Transverse colon (tissue), 4 donors: Measurements from ENCODE around the gene PBX3. TPM values are rescaled to one million over a fixed set of nuclear protein-coding genes. Genes with fewer than 3 reads are reported as not detected.

ENCODE experiments used
- DNase-seq: peaks from one replicate; pipeline ENCODE4 v3.0.0-alpha.2; 2019
- H3K27ac ChIP-seq, 4 donors: fragments of 200-600 bp; sonication (generic); 2 replicates each; pipeline ENCODE4 v1.5.1; 2016 to 2018; ENCODE audit warnings: inconsistent platforms in 4 of 4
- H3K27me3 ChIP-seq: fragments of 200-600 bp; sonication (generic); 2 replicates; pipeline ENCODE4 v1.5.1; 2017; ENCODE audit warnings: inconsistent platforms
- H3K36me3 ChIP-seq, 4 donors: fragments of 200-600 bp; sonication (generic); 2 replicates each; pipeline ENCODE4 v1.5.1; 2017 to 2019; ENCODE audit warnings: inconsistent platforms in 4 of 4
- H3K4me1 ChIP-seq, 4 donors: fragments of 200-600 bp; sonication (generic); 2 replicates each; pipeline ENCODE4 v1.5.1; 2017 to 2020; ENCODE audit warnings: inconsistent platforms in 4 of 4
- H3K4me3 ChIP-seq, 4 donors: fragments of 200-600 bp; sonication (generic); 1 replicate in 1 of 4; 2 replicates in 3 of 4; pipeline versions ENCODE4 v1.5.1 to v1.6.1; 2017 to 2019; ENCODE audit warnings: inconsistent platforms in 4 of 4
- H3K9me3 ChIP-seq, 2 donors: fragments of 200-600 bp; sonication (generic); 2 replicates each; pipeline ENCODE4 v1.5.1; 2017 to 2019; ENCODE audit warnings: inconsistent platforms in 2 of 2
- CTCF ChIP-seq, 5 experiments: fragments of 200-600 bp in 3 of 5; fragments of 450-650 bp in 2 of 5; sonication (generic) in 3 of 5; IDR thresholded peaks; 1 replicate in 2 of 5; 2 replicates in 3 of 5; pipeline ENCODE4 v1.5.1; 2016 to 2017; ENCODE audit warnings: antibody characterized with exemption in 5 of 5, inconsistent platforms in 3 of 5, mild to moderate bottlenecking in 2 of 5, moderate library complexity in 1 of 5
- EP300 ChIP-seq: sonication (generic); formaldehyde crosslinking; IDR thresholded peaks from one replicate; pipeline ENCODE4 v1.6.1; 2017; ENCODE audit warnings: antibody characterized with exemption, low read depth
- POLR2A ChIP-seq: fragments of 450-650 bp; IDR thresholded peaks from one replicate; pipeline ENCODE4 v1.6.1; 2016; ENCODE audit warnings: antibody characterized with exemption, mild to moderate bottlenecking, moderate library complexity
- POLR2AphosphoS5 ChIP-seq, 3 donors: sonication (generic); formaldehyde crosslinking; IDR thresholded peaks; one replicate each; pipeline ENCODE4 v1.6.1; 2016; ENCODE audit warnings: antibody characterized with exemption in 3 of 3
- WGBS, 2 donors: methylation state at CpG; one replicate each; pipeline ENCODE4 v1.1.5; 2018; ENCODE audit warnings: low coverage in 1 of 2; 5-methylcytosine and 5-hydroxymethylcytosine counted together
- in situ Hi-C, 4 donors: fragments of 200-750 bp; cut with MboI; loops; one replicate each; pipeline versions ENCODE4 v1.15.0 to v1.15.1; 2017; ENCODE audit warnings: low sequenced_read_pairs in 3 of 4, low pct_ligation_motif_present in 1 of 4, low pct_unique_long_range_greater_than_20kb in 1 of 4
- intact Hi-C: fragments of 100-400 bp; cut with DNase I; formaldehyde crosslinking; loops from one replicate; pipeline ENCODE4 v1.15.1; 2023; ENCODE audit warnings: low total_unique reads
- total RNA-seq, 4 donors: library from RNA; depleted of rRNA; stranded (reverse); fragments of >200 nt; gene quantifications; one replicate each; pipeline ENCODE4 v1.1.0, GENCODE V29; 2016

Gene PBX3
- total RNA-seq, 4 donors from 2014 or later: 16.4 to 70.3 (median 20.4) TPM

GRCh38 chr9:125988479-125989050, 241.4 kb downstream of the PBX3 start:
- Histone ChIP-seq H3K27me3 (no peaks in the 10 kb centered on the region), H3K36me3 (no peaks in the 10 kb centered on the region), H3K27ac (no peak overlapping the region), H3K4me3 (no peak overlapping the region), H3K4me1 (no peaks in the 10 kb centered on the region), H3K9me3 (no peaks in the 10 kb centered on the region)
- intact Hi-C loops: no loop called here
- DNase-seq: no peak
- in situ Hi-C loops: no loop called here
- 86 to 93% methylated on average over 3 to 9 of the region's 9 CpGs for WGBS, 2 donors
- no peak for TF ChIP-seq EP300
- no peak for TF ChIP-seq CTCF (IDR thresholded peaks at IDR 0.05)

- Histone ChIP-seq H3K4me1 (no peaks in the 10 kb centered on the region), H3K4me3 (no peak overlapping the region), H3K27me3 (no peaks in the 10 kb centered on the region), H3K9me3 (no peaks in the 10 kb centered on the region), H3K36me3 (no peaks in the 10 kb centered on the region), H3K27ac (no peak overlapping the region)
- TF ChIP-seq POLR2AphosphoS5 (IDR thresholded peaks at IDR 0.05) (no peak), CTCF (IDR thresholded peaks at IDR 0.05) (no peak), EP300 (no peak), POLR2A (no peak)
- DNase-seq: no peak
- WGBS, 2 donors: 68% methylated on average over 6 of the region's 8 CpGs; no CpG with 5 or more reads in 1 of the 2 donors
- in situ Hi-C loops: no loop called here
- intact Hi-C loops: no loop called here
These were observed 241.9 kb downstream of the PBX3 start for GRCh38 chr9:125989090-125989501.

- no peaks in the 10 kb centered on the region for H3K4me1 ChIP-seq
- no peaks in the 10 kb centered on the region for H3K36me3 ChIP-seq
- no peak overlapping the region for H3K4me3 ChIP-seq
- intact Hi-C loops: no loop called here
- TF ChIP-seq POLR2A: no peak
- no peak for TF ChIP-seq EP300
- no peak for TF ChIP-seq CTCF (IDR thresholded peaks at IDR 0.05)
- no peak for TF ChIP-seq POLR2AphosphoS5 (IDR thresholded peaks at IDR 0.05)
- no peaks in the 10 kb centered on the region for H3K9me3 ChIP-seq
- H3K27ac ChIP-seq: no peak overlapping the region
- DNase-seq: no peak
- in situ Hi-C loops: no loop called here
- no peaks in the 10 kb centered on the region for H3K27me3 ChIP-seq
- WGBS, 2 donors: 84% methylated on average over 12 of the region's 12 CpGs; no CpG with 5 or more reads in 1 of the 2 donors
These were observed 242.5 kb downstream of the PBX3 start for GRCh38 chr9:125989524-125990180.

GRCh38 chr9:125990186-125990792, 243.1 kb downstream of the PBX3 start:
- no peak overlapping the region for H3K27ac ChIP-seq
- DNase-seq: no peak
- no peaks in the 10 kb centered on the region for H3K36me3 ChIP-seq
- H3K9me3 ChIP-seq: no peaks in the 10 kb centered on the region
- in situ Hi-C loops: no loop called here
- no peaks in the 10 kb centered on the region for H3K4me1 ChIP-seq
- intact Hi-C loops: no loop called here
- TF ChIP-seq EP300 (no peak), POLR2A (no peak), POLR2AphosphoS5 (IDR thresholded peaks at IDR 0.05) (no peak), CTCF (IDR thresholded peaks at IDR 0.05) (no peak)
- H3K27me3 ChIP-seq: no peaks in the 10 kb centered on the region
- WGBS, 2 donors: 93 to 96% methylated on average over 3 to 16 of the region's 16 CpGs
- no peak overlapping the region for H3K4me3 ChIP-seq
